Neural crest cell (in vitro differentiated cells): ENCODE results near the gene ZDHHC24. TPM values are rescaled to one million over a fixed set of nuclear protein-coding genes. Genes with fewer than 3 reads are reported as not detected.

ENCODE experiments used
- DNase-seq: peaks from one replicate; pipeline ENCODE4 v3.0.0; 2021; ENCODE audit warnings: low read depth, mixed read lengths, low spot score
- H3K27ac Mint-ChIP-seq: one replicate; pipeline ENCODE4 v1.8.0; 2021; ENCODE audit warnings: mild to moderate bottlenecking, mixed read lengths; ENCODE audit not compliant: unreplicated experiment
- H3K27me3 Mint-ChIP-seq: 2 replicates; pipeline ENCODE4 v1.8.0; 2021; ENCODE audit warnings: low read depth, mild to moderate bottlenecking, mixed read lengths
- H3K36me3 Mint-ChIP-seq: 2 replicates; pipeline ENCODE4 v1.8.0; 2021; ENCODE audit warnings: low read depth, mild to moderate bottlenecking, mixed read lengths
- H3K4me1 Mint-ChIP-seq: 2 replicates; pipeline ENCODE4 v1.8.0; 2021; ENCODE audit warnings: mixed read lengths
- H3K4me3 Mint-ChIP-seq: one replicate; pipeline ENCODE4 v1.8.0; 2021; ENCODE audit warnings: mild to moderate bottlenecking, mixed read lengths
- H3K9me3 Mint-ChIP-seq: 2 replicates; pipeline ENCODE4 v1.8.0; 2021; ENCODE audit warnings: mixed read lengths
- CTCF ChIP-seq: fragments of 200-600 bp; sonication (generic); conservative IDR thresholded peaks from 2 replicates; pipeline ENCODE4 v1.5.0; 2021; ENCODE audit warnings: antibody characterized with exemption, mild to moderate bottlenecking
- total RNA-seq: library from RNA; stranded (reverse); gene quantifications from 2 replicates; pipeline ENCODE4 v1.2.1, GENCODE V29; 2021

Gene ZDHHC24
- total RNA-seq, 1 donor from 2014 or later: 7.7 TPM

GRCh38 chr11:66559866-66560676, 14.2 kb upstream of the ZDHHC24 start:
- no peak overlapping the region for H3K4me3 Mint-ChIP-seq
- H3K36me3 Mint-ChIP-seq: no peaks in the 10 kb centered on the region
- no peak for TF ChIP-seq CTCF
- H3K27ac Mint-ChIP-seq: peak overlapping the region; percentile 27
- H3K4me1 Mint-ChIP-seq: no peaks in the 10 kb centered on the region
- H3K27me3 Mint-ChIP-seq: no peaks in the 10 kb centered on the region
- DNase-seq: no peak
- H3K9me3 Mint-ChIP-seq: no peaks in the 10 kb centered on the region

- no peak for TF ChIP-seq CTCF
- Mint-ChIP-seq H3K4me3 (no peak overlapping the region), H3K4me1 (no peaks in the 10 kb centered on the region), H3K27ac (no peak overlapping the region), H3K27me3 (no peaks in the 10 kb centered on the region), H3K9me3 (no peaks in the 10 kb centered on the region), H3K36me3 (no peaks in the 10 kb centered on the region)
- no peak for DNase-seq
Observed at GRCh38 chr11:66559142-66559865, 13.5 kb upstream of the ZDHHC24 start.

GRCh38 chr11:66557733-66558326, 12.0 kb upstream of the ZDHHC24 start:
- no peak for TF ChIP-seq CTCF
- Mint-ChIP-seq H3K27ac (no peak overlapping the region), H3K4me1 (no peaks in the 10 kb centered on the region), H3K36me3 (no peaks in the 10 kb centered on the region), H3K27me3 (no peaks in the 10 kb centered on the region), H3K4me3 (no peak overlapping the region), H3K9me3 (no peaks in the 10 kb centered on the region)
- no peak for DNase-seq

- Mint-ChIP-seq H3K9me3 (no peaks in the 10 kb centered on the region), H3K4me1 (no peaks in the 10 kb centered on the region), H3K27me3 (no peaks in the 10 kb centered on the region), H3K36me3 (no peaks in the 10 kb centered on the region), H3K4me3 (no peak overlapping the region), H3K27ac (no peak overlapping the region)
- DNase-seq: no peak
- TF ChIP-seq CTCF: no peak
Observed at GRCh38 chr11:66556086-66556485, 10.2 kb upstream of the ZDHHC24 start.

GRCh38 chr11:66555416-66555815, 9.6 kb upstream of the ZDHHC24 start:
- Mint-ChIP-seq H3K9me3 (no peaks in the 10 kb centered on the region), H3K36me3 (no peaks in the 10 kb centered on the region), H3K27me3 (no peaks in the 10 kb centered on the region)

More at GRCh38 chr11:66555416-66555815, 9.6 kb upstream of the ZDHHC24 start:
- no peak overlapping the region for H3K27ac Mint-ChIP-seq
- no peak for DNase-seq
- H3K4me1 Mint-ChIP-seq: no peaks in the 10 kb centered on the region
- no peak for TF ChIP-seq CTCF
- H3K4me3 Mint-ChIP-seq: no peak overlapping the region
